Measurements from ENCODE around the gene BASP1. TPM values are rescaled to one million over a fixed set of nuclear protein-coding genes. Genes with fewer than 3 reads are reported as not detected.

BASP1 gene
- total and polyA plus RNA-seq, 2 donors (not counting 1 experiment from before 2014, with no cell fraction given), result 53.0 to 66.4 TPM

DNA sequence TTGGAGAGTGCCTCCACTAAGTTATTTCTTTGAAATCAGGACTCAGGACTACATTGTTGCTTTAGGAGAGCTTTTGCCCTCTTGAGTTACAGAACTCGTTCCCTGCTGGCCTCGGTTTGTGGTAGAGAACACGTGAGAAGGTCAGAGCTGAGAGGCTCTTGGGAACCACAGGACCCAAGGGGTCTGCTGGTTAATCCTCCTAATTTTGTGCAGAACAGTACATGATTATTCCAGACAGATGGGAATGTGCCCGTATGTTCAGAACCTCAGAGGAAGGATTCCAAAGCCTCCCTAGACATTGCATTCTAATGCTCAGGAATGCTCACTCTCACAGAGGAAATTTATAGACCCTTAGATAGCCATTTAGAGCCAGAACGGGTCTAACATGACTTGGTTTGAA is 25.2 kb upstream of the BASP1 start:
- ChIA-PET POLR2A (no interaction called here), CTCF (interaction anchor here (0.6 to 5.0 kb wide), 9 partner anchors 9 to 479 kb away, joined by 3 to 34 read pairs (median 12); no protein-coding TSS in a partner anchor)

DNA sequence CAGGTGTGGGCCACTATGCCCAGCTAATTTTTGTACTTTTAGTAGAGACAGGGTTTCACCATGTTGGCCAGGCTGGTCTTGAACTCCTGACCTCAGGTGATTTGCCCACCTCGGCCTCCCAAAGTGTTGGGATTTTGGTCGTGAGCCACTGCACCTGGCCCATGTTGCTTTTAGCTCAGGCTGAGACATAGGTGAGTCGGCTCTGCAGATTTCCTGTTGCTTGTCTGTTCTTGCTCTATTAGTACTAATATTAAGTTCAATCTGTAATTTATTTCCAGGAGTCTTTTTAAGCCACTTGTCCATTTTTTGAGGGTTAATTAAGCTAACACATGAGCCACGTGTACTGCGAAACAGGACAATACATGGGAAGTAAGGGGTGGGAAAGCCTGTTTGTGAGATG is 21.4 kb upstream of the BASP1 start:
- Mint-ChIP-seq H3K9me3 (ENCODE audit: insufficient read depth) (peaks cover 3% of the 10 kb centered on the region), H3K27ac (no peak overlapping the region), H3K27me3 (no peaks in the 10 kb centered on the region), H3K4me1 (no peaks in the 10 kb centered on the region), H3K4me3 (no peak overlapping the region)
- WGBS (ENCODE audit: insufficient coverage), result 100% methylated on average over 2 of the region's 5 CpGs
- Histone ChIP-seq H3K9me3 (ENCODE audit: control extremely low read depth in 1 of 3, control insufficient read depth in 2 of 3, insufficient read depth in 1 of 3, low read length in 2 of 3) (peaks cover 0 to 4% (median 4%) of the 10 kb centered on the region in 3 donors), H3K4me3 (ENCODE audit: control extremely low read depth in 1 of 5, extremely low read depth in 1 of 5, insufficient read depth in 1 of 5, low read depth in 2 of 5, low read length in 4 of 5) (no peak overlapping the region), H3K4me2 (replicated peaks; ENCODE audit: low read depth, low read length, poor library complexity, severe bottlenecking) (no peak overlapping the region), H3K27ac (ENCODE audit: low read length in 2 of 2) (no peak overlapping the region), H3K36me3 (replicated peaks in 1 of 2; ENCODE audit: control extremely low read depth in 1 of 2, control insufficient read depth in 1 of 2, extremely low read depth in 1 of 2, insufficient read depth in 2 of 2, low read length in 1 of 2) (no peaks in the 10 kb centered on the region), H3K27me3 (replicated peaks in 1 of 4; ENCODE audit: control extremely low read depth in 1 of 4, control insufficient read depth in 3 of 4, insufficient read depth in 4 of 4, low read length in 3 of 4) (no peaks in the 10 kb centered on the region), H3K4me1 (ENCODE audit: control insufficient read depth in 2 of 2, insufficient read depth in 2 of 2, low read length in 2 of 2) (no peaks in the 10 kb centered on the region), H3K9ac (ENCODE audit: low read length) (no peak overlapping the region), H3K79me2 (ENCODE audit: control insufficient read depth, insufficient read depth, low read length) (no peaks in the 10 kb centered on the region), H4K20me1 (ENCODE audit: control insufficient read depth, insufficient read depth, low read length, poor library complexity, severe bottlenecking) (no peaks in the 10 kb centered on the region), H2AFZ (ENCODE audit: insufficient read depth, low read depth, low read length, poor library complexity, severe bottlenecking) (no peak overlapping the region)
- ATAC-seq (ENCODE audit: low read depth) (no peak), DNase-seq (no peak)
- CTCF ChIA-PET, result interaction anchor here (1.2 to 2.2 kb wide), 3 partner anchors 8 to 20 kb away, joined by 3 to 5 read pairs (median 4); no protein-coding TSS in a partner anchor
- intact Hi-C loops (cut with micrococcal nuclease), result no loop called here
- TF ChIP-seq, protein P1, sequence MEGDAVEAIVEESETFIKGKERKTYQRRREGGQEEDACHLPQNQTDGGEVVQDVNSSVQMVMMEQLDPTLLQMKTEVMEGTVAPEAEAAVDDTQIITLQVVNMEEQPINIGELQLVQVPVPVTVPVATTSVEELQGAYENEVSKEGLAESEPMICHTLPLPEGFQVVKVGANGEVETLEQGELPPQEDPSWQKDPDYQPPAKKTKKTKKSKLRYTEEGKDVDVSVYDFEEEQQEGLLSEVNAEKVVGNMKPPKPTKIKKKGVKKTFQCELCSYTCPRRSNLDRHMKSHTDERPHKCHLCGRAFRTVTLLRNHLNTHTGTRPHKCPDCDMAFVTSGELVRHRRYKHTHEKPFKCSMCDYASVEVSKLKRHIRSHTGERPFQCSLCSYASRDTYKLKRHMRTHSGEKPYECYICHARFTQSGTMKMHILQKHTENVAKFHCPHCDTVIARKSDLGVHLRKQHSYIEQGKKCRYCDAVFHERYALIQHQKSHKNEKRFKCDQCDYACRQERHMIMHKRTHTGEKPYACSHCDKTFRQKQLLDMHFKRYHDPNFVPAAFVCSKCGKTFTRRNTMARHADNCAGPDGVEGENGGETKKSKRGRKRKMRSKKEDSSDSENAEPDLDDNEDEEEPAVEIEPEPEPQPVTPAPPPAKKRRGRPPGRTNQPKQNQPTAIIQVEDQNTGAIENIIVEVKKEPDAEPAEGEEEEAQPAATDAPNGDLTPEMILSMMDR (IDR thresholded peaks at IDR 0.05), result no peak
- no peak for TF ChIP-seq EZH2 (IDR thresholded peaks at IDR 0.05; ENCODE audit: borderline replicate concordance, insufficient read depth, low read depth, low read length, poor library complexity, severe bottlenecking)
- POLR2A ChIA-PET, result no interaction called here

More for the DNA sequence above, 25.2 kb upstream of the BASP1 start:
- Histone ChIP-seq H2AFZ (ENCODE audit: insufficient read depth, low read depth, low read length, poor library complexity, severe bottlenecking) (no peak overlapping the region), H3K27me3 (replicated peaks in 1 of 4; ENCODE audit: control extremely low read depth in 1 of 4, control insufficient read depth in 3 of 4, insufficient read depth in 4 of 4, low read length in 3 of 4) (no peaks in the 10 kb centered on the region), H4K20me1 (ENCODE audit: control insufficient read depth, insufficient read depth, low read length, poor library complexity, severe bottlenecking) (no peaks in the 10 kb centered on the region), H3K4me1 (ENCODE audit: control insufficient read depth in 2 of 2, insufficient read depth in 2 of 2, low read length in 2 of 2) (no peaks in the 10 kb centered on the region), H3K9me3 (ENCODE audit: control extremely low read depth in 1 of 3, control insufficient read depth in 2 of 3, insufficient read depth in 1 of 3, low read length in 2 of 3) (no peaks in the 10 kb centered on the region), H3K27ac (ENCODE audit: low read length in 2 of 2) (no peak overlapping the region), H3K79me2 (ENCODE audit: control insufficient read depth, insufficient read depth, low read length) (no peaks in the 10 kb centered on the region), H3K36me3 (replicated peaks in 1 of 2; ENCODE audit: control extremely low read depth in 1 of 2, control insufficient read depth in 1 of 2, extremely low read depth in 1 of 2, insufficient read depth in 2 of 2, low read length in 1 of 2) (no peaks in the 10 kb centered on the region), H3K9ac (ENCODE audit: low read length) (no peak overlapping the region), H3K4me3 (ENCODE audit: control extremely low read depth in 1 of 5, extremely low read depth in 1 of 5, insufficient read depth in 1 of 5, low read depth in 2 of 5, low read length in 4 of 5) (no peak overlapping the region), H3K4me2 (replicated peaks; ENCODE audit: low read depth, low read length, poor library complexity, severe bottlenecking) (no peak overlapping the region)
- TF ChIP-seq, protein P1 (IDR thresholded peaks at IDR 0.05), result no peak
- TF ChIP-seq EZH2 (IDR thresholded peaks at IDR 0.05; ENCODE audit: borderline replicate concordance, insufficient read depth, low read depth, low read length, poor library complexity, severe bottlenecking), result no peak
- intact Hi-C loops (cut with micrococcal nuclease), result no loop called here
- no peak for ATAC-seq (ENCODE audit: low read depth)
- WGBS (ENCODE audit: insufficient coverage), result 93% methylated on average over 4 of the region's 5 CpGs
- peaks cover 4% of the 10 kb centered on the region for H3K4me1 Mint-ChIP-seq
- H3K27me3 Mint-ChIP-seq, result peaks cover 4% of the 10 kb centered on the region
- no peaks in the 10 kb centered on the region for H3K9me3 Mint-ChIP-seq (ENCODE audit: insufficient read depth)
- H3K27ac Mint-ChIP-seq, result no peak overlapping the region
- DNase-seq, result no peak
- no peak overlapping the region for H3K4me3 Mint-ChIP-seq

Measured in B cell (primary cell).